SK-N-SH (cell line): ENCODE results near the gene ZNF784. TPM values are rescaled to one million over a fixed set of nuclear protein-coding genes. Genes with fewer than 3 reads are reported as not detected.

ENCODE experiments used
- CTCF ChIA-PET: fragments of 300-600, 350-600 bp; formaldehyde crosslinking; extraction: SDS; loops from one replicate; lab custom pipeline; 2021; lab: Yijun Ruan, JAX
- POLR2A ChIA-PET: fragments of 350-600 bp; sonication (Branson Sonifier 250); formaldehyde crosslinking; extraction: SDS; loops from one replicate; lab custom pipeline; 2020; ENCODE audit warnings: antibody characterized with exemption, inconsistent platforms; lab: Yijun Ruan, JAX
- DNase-seq: peaks from one replicate; pipeline ENCODE4 v3.0.0; 2012
- H2AFZ ChIP-seq: fragments of 200-600 bp; sonication (generic); 2 replicates; pipeline ENCODE4 v1.8.1; 2016; ENCODE audit warnings: antibody characterized with exemption, mild to moderate bottlenecking, low read depth
- H3F3A ChIP-seq: fragments of 200-600 bp; sonication (generic); replicated peaks from 2 replicates; pipeline ENCODE3; 2016; ENCODE audit warnings: antibody characterized with exemption, mild to moderate bottlenecking; ENCODE audit not compliant: insufficient read depth
- H3K27ac ChIP-seq, 2 experiments: fragments of 200-500 bp in 1 of 2; fragments of 200-600 bp in 1 of 2; sonication (Bioruptor generic) in 1 of 2; sonication (generic), shearing (Covaris generic) in 1 of 2; 2 replicates each; pipeline versions ENCODE4 v1.5.1 to v1.6.1; 2014 to 2016; ENCODE audit warnings: low read depth in 2 of 2, inconsistent platforms in 1 of 2, low read length in 1 of 2, mild to moderate bottlenecking in 1 of 2, mixed read lengths in 1 of 2
- H3K27me3 ChIP-seq: fragments of 200-600 bp; sonication (generic), shearing (Covaris generic); 2 replicates; pipeline ENCODE4 v1.6.1; 2016; ENCODE audit warnings: mixed run types; ENCODE audit not compliant: insufficient read depth
- H3K36me3 ChIP-seq, 2 experiments: fragments of 200-500 bp in 1 of 2; fragments of 200-600 bp in 1 of 2; sonication (Bioruptor generic) in 1 of 2; sonication (generic) in 1 of 2; replicated peaks in 1 of 2; 2 replicates each; pipeline versions ENCODE3 to v1.5.1; 2014 to 2016; ENCODE audit warnings: low read length in 1 of 2, mild to moderate bottlenecking in 1 of 2; ENCODE audit not compliant: insufficient read depth in 2 of 2, control insufficient read depth in 1 of 2
- H3K4me1 ChIP-seq, 2 experiments: fragments of 200-500 bp in 1 of 2; fragments of 200-600 bp in 1 of 2; sonication (Bioruptor generic) in 1 of 2; sonication (generic), shearing (Covaris generic) in 1 of 2; 2 replicates each; pipeline versions ENCODE4 v1.5.1 to v1.6.1; 2014 to 2016; ENCODE audit warnings: low read depth in 1 of 2, low read length in 1 of 2, mixed run types in 1 of 2; ENCODE audit not compliant: insufficient read depth in 2 of 2, control insufficient read depth in 1 of 2
- H3K4me2 ChIP-seq: fragments of 200-600 bp; sonication (generic), shearing (Covaris generic); 2 replicates; pipeline ENCODE4 v1.6.1; 2017; ENCODE audit warnings: mixed run types
- H3K4me3 ChIP-seq, 2 experiments: fragments of 200-500 bp in 1 of 2; fragments of 200-600 bp in 1 of 2; sonication (Bioruptor generic) in 1 of 2; sonication (generic), shearing (Covaris generic) in 1 of 2; 2 replicates each; pipeline versions ENCODE4 v1.5.1 to v1.8.1; 2014 to 2016; ENCODE audit warnings: low read depth in 2 of 2, inconsistent platforms in 1 of 2, low read length in 1 of 2, mild to moderate bottlenecking in 1 of 2, mixed read lengths in 1 of 2, moderate library complexity in 1 of 2
- H3K79me2 ChIP-seq: fragments of 200-600 bp; sonication (generic); 2 replicates; pipeline ENCODE4 v1.8.1; 2017; ENCODE audit warnings: mild to moderate bottlenecking; ENCODE audit not compliant: insufficient read depth
- H3K9ac ChIP-seq: fragments of 200-600 bp; sonication (generic); 2 replicates; pipeline ENCODE4 v1.6.1; 2017; ENCODE audit warnings: mixed run types
- H3K9me2 ChIP-seq: fragments of 200-600 bp; sonication (generic); 2 replicates; pipeline ENCODE4 v1.6.1; 2017; ENCODE audit warnings: mixed run types
- H3K9me3 ChIP-seq: fragments of 200-600 bp; sonication (generic); 2 replicates; pipeline ENCODE4 v1.6.1; 2017; ENCODE audit warnings: mixed run types, mild to moderate bottlenecking, moderate library complexity
- H4K20me1 ChIP-seq: fragments of 200-600 bp; sonication (generic); 2 replicates; pipeline ENCODE4 v1.6.1; 2017; ENCODE audit warnings: mild to moderate bottlenecking, mixed run types; ENCODE audit not compliant: insufficient read depth
- ELF1 ChIP-seq: IDR thresholded peaks from 2 replicates; pipeline ENCODE4 v1.4.0; 2012
- EZH2phosphoT487 ChIP-seq: fragments of 200-600 bp; sonication (generic); IDR thresholded peaks from 2 replicates; pipeline ENCODE4 v1.6.1; 2017; ENCODE audit warnings: low read depth, mixed run types, mild to moderate bottlenecking, antibody characterized with exemption, moderate library complexity, borderline replicate concordance
- FOXJ3 ChIP-seq: sonication (generic); formaldehyde crosslinking; IDR thresholded peaks from 2 replicates; pipeline ENCODE4 v1.5.1; 2020; ENCODE audit warnings: mild to moderate bottlenecking, missing genetic modification reagents
- FOXM1 ChIP-seq: IDR thresholded peaks from 2 replicates; pipeline ENCODE4 v1.4.0; 2012; ENCODE audit warnings: low read depth, mild to moderate bottlenecking
- JUND ChIP-seq: IDR thresholded peaks from 2 replicates; pipeline ENCODE4 v1.4.0; 2012
- MAX ChIP-seq: IDR thresholded peaks from 2 replicates; pipeline ENCODE4 v1.4.0; 2012; ENCODE audit warnings: low read depth
- MEF2A ChIP-seq: IDR thresholded peaks from 2 replicates; pipeline ENCODE4 v1.4.0; 2012; ENCODE audit warnings: low read depth, borderline replicate concordance
- MXI1 ChIP-seq: IDR thresholded peaks from 2 replicates; pipeline ENCODE4 v1.6.1; 2012; ENCODE audit warnings: mild to moderate bottlenecking, low read depth, low read length, improper control_type of control experiment
- NFIC ChIP-seq: IDR thresholded peaks from 2 replicates; pipeline ENCODE4 v1.4.0; 2012; ENCODE audit warnings: borderline replicate concordance
- NRF1 ChIP-seq: IDR thresholded peaks from 2 replicates; pipeline ENCODE4 v1.6.1; 2012; ENCODE audit warnings: low read depth, mild to moderate bottlenecking, low read length
- PBX3 ChIP-seq: IDR thresholded peaks from 2 replicates; pipeline ENCODE4; 2012
- POLR2AphosphoS5 ChIP-seq: IDR thresholded peaks from 2 replicates; pipeline ENCODE4 v1.6.1; 2012; ENCODE audit warnings: low read depth, low read length
- RCOR1 ChIP-seq: fragments of 150-350 bp; IDR thresholded peaks from 2 replicates; pipeline ENCODE4 v1.6.1; 2017; ENCODE audit warnings: antibody characterized with exemption, low read length
- RFX5 ChIP-seq: IDR thresholded peaks from 2 replicates; pipeline ENCODE4 v1.6.1; 2012; ENCODE audit warnings: mild to moderate bottlenecking, improper control_type of control experiment, low read length
- RXRA ChIP-seq: IDR thresholded peaks from 2 replicates; pipeline ENCODE4 v1.4.0; 2012; ENCODE audit warnings: low read depth, mild to moderate bottlenecking, borderline replicate concordance
- SIN3A ChIP-seq: IDR thresholded peaks from 2 replicates; pipeline ENCODE4 v1.6.1; 2012; ENCODE audit warnings: low read depth, mild to moderate bottlenecking, low read length, moderate library complexity, borderline replicate concordance
- TCF12 ChIP-seq: IDR thresholded peaks from 2 replicates; pipeline ENCODE4 v1.4.0; 2012
- USF2 ChIP-seq: fragments of 150-350 bp; IDR thresholded peaks from 2 replicates; pipeline ENCODE4 v1.6.1; 2017; ENCODE audit warnings: antibody characterized with exemption, low read length, low read depth, borderline replicate concordance
- YY1 ChIP-seq: IDR thresholded peaks from 2 replicates; pipeline ENCODE4 v1.4.0; 2012; ENCODE audit warnings: low read depth, mild to moderate bottlenecking
- WGBS: methylation state at CpG from one replicate; pipeline ENCODE4 v1.1.6; 2017; ENCODE audit warnings: low lambda C conversion rate; 5-methylcytosine and 5-hydroxymethylcytosine counted together
- polyA plus RNA-seq, 3 experiments: library from polyadenylated mRNA; depleted of rRNA; stranded (reverse); fragments of >200 nt; gene quantifications; 2 replicates each; pipeline ENCODE4 v1.2.3, GENCODE V29; 2012
- TF ChIP-seq, protein P1 (sequence below): IDR thresholded peaks from 2 replicates; pipeline ENCODE4 v1.6.1; 2012; ENCODE audit warnings: mild to moderate bottlenecking, low read depth, low read length, moderate library complexity
- TF ChIP-seq, protein P2 (sequence below): IDR thresholded peaks from 2 replicates; pipeline ENCODE4 v1.4.0; 2012; ENCODE audit warnings: low read depth, borderline replicate concordance

Gene ZNF784
- polyA plus RNA-seq, 1 of the 3 experiments (the other 2 are of a cell fraction): 5.5 TPM

DNA sequence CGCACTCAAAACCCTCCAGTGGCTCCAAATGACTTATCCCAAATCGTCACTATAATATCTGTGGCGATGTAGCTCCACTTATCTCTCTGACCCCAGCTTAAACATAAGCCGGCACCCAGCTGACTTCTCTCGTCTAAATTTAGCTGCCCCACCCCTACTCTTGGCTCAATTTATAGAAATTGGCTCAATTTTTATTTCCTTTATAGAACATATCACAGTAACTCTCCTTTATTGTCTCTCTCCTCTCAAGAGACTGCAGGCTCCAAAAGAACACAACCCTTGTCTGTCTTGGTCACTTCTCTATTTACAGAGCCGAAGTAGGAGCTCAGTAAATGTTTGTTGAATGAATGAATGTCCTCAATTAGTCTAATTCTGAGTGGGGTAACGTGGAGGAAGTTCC is 805 bp downstream of the ZNF784 start (continued):
- TF ChIP-seq POLR2AphosphoS5 (no peak), FOXJ3 (no peak), RFX5 (no peak), USF2 (no peak), NFIC (no peak), NRF1 (no peak), PBX3 (no peak)

- H3K27ac ChIP-seq: no peak overlapping the region
- no peaks in the 10 kb centered on the region for H4K20me1 ChIP-seq
- peaks cover 0 to 3% of the 10 kb centered on the region in 2 experiments for H3K36me3 ChIP-seq
- no peaks in the 10 kb centered on the region for H3K27me3 ChIP-seq
- H2AFZ ChIP-seq: no peak overlapping the region
- H3F3A ChIP-seq: peaks cover 12% of the 10 kb centered on the region
- H3K4me3 ChIP-seq: no peak overlapping the region
- no peaks in the 10 kb centered on the region for H3K9me2 ChIP-seq
- no peak for TF ChIP-seq MEF2A
- TF ChIP-seq PBX3: no peak
- TF ChIP-seq EZH2phosphoT487: no peak
- TF ChIP-seq FOXM1: no peak
- TF ChIP-seq SIN3A: no peak
- TF ChIP-seq RXRA: no peak
- TF ChIP-seq, protein P1, sequence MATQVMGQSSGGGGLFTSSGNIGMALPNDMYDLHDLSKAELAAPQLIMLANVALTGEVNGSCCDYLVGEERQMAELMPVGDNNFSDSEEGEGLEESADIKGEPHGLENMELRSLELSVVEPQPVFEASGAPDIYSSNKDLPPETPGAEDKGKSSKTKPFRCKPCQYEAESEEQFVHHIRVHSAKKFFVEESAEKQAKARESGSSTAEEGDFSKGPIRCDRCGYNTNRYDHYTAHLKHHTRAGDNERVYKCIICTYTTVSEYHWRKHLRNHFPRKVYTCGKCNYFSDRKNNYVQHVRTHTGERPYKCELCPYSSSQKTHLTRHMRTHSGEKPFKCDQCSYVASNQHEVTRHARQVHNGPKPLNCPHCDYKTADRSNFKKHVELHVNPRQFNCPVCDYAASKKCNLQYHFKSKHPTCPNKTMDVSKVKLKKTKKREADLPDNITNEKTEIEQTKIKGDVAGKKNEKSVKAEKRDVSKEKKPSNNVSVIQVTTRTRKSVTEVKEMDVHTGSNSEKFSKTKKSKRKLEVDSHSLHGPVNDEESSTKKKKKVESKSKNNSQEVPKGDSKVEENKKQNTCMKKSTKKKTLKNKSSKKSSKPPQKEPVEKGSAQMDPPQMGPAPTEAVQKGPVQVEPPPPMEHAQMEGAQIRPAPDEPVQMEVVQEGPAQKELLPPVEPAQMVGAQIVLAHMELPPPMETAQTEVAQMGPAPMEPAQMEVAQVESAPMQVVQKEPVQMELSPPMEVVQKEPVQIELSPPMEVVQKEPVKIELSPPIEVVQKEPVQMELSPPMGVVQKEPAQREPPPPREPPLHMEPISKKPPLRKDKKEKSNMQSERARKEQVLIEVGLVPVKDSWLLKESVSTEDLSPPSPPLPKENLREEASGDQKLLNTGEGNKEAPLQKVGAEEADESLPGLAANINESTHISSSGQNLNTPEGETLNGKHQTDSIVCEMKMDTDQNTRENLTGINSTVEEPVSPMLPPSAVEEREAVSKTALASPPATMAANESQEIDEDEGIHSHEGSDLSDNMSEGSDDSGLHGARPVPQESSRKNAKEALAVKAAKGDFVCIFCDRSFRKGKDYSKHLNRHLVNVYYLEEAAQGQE: no peak
- TF ChIP-seq YY1: no peak
- TF ChIP-seq ELF1: no peak
- TF ChIP-seq MAX: no peak
- no peak for TF ChIP-seq USF2
- TF ChIP-seq JUND: no peak
- TF ChIP-seq, protein P2, sequence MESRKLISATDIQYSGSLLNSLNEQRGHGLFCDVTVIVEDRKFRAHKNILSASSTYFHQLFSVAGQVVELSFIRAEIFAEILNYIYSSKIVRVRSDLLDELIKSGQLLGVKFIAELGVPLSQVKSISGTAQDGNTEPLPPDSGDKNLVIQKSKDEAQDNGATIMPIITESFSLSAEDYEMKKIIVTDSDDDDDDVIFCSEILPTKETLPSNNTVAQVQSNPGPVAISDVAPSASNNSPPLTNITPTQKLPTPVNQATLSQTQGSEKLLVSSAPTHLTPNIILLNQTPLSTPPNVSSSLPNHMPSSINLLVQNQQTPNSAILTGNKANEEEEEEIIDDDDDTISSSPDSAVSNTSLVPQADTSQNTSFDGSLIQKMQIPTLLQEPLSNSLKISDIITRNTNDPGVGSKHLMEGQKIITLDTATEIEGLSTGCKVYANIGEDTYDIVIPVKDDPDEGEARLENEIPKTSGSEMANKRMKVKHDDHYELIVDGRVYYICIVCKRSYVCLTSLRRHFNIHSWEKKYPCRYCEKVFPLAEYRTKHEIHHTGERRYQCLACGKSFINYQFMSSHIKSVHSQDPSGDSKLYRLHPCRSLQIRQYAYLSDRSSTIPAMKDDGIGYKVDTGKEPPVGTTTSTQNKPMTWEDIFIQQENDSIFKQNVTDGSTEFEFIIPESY: no peak
- no peak for TF ChIP-seq MXI1
- TF ChIP-seq FOXJ3: no peak
- TF ChIP-seq TCF12: no peak
- no peak for TF ChIP-seq RCOR1
- TF ChIP-seq RFX5: no peak
- peaks cover 11% of the 10 kb centered on the region; the same call in 1 of the 2 replicates for H3K79me2 ChIP-seq
- WGBS: 95% methylated on average over 7 of the region's 7 CpGs
- CTCF ChIA-PET: interaction anchor here (0.7 to 4.7 kb wide), 5 partner anchors 10 to 321 kb away, joined by 3 to 30 read pairs (median 9); partner anchors contain the start of gene ZNF865
- POLR2A ChIA-PET: no interaction called here
- no peaks in the 10 kb centered on the region for H3K9me3 ChIP-seq
- peaks cover 0 to 2% of the 10 kb centered on the region in 2 experiments; a peak in 1 of 4 replicates for H3K4me1 ChIP-seq
- peak overlapping the region; percentile 29; the same call in 1 of the 2 replicates for H3K4me2 ChIP-seq
- peak; percentile 9 for DNase-seq
- H3K9ac ChIP-seq: no peak overlapping the region
Measured at GRCh38 chr19:55623130-55623529, 1.2 kb downstream of the ZNF784 start.
